Loucy (cell line): ENCODE measurements around the gene CCS.
"Not testable (repeated sequence)": the region's sequence is repeated elsewhere in the genome, so short reads cannot be mapped to it uniquely, and the experiment has no call there.

Experiments
- EZH2phosphoT487 ChIP-seq: fragments of 200-600 bp; IDR thresholded peaks from 2 replicates; pipeline ENCODE4 v1.6.1; 2018; ENCODE audit warnings: antibody characterized with exemption, mild to moderate bottlenecking, moderate library complexity, borderline replicate concordance
- TF ChIP-seq, protein P1 (sequence below): fragments of 200-600 bp; sonication (generic); conservative IDR thresholded peaks from 2 replicates; pipeline ENCODE4 v1.5.1; 2014; ENCODE audit warnings: mild to moderate bottlenecking, antibody characterized with exemption, low read length

DNA sequence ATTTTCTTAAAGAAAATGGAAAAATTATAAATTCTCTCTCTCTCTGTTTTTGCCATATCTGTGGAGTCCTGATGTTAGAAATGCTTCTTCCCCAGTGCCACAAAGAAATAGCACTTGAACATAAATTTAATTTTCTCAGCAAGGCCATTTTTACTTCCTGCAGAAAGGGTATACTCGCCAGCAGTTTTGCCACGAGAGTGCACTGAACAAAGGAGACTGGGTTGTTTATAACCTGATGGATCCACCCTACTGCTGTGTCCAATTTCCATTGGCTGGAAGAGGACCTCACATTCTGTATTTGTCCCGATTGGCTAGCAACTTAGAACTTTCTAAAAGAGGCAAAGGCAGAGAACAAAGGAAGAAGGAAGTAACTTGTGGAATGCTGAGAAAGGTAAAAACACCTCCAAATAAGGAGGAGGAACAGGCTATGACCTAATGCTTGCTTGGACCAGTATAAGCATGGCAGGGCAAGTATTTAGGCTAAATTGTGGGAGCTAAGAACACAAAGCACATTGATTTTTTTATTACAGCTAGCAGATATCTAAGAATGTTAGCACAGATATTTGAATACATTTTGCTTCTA is 10.3 kb upstream of the CCS start:
- TF ChIP-seq, protein P1, sequence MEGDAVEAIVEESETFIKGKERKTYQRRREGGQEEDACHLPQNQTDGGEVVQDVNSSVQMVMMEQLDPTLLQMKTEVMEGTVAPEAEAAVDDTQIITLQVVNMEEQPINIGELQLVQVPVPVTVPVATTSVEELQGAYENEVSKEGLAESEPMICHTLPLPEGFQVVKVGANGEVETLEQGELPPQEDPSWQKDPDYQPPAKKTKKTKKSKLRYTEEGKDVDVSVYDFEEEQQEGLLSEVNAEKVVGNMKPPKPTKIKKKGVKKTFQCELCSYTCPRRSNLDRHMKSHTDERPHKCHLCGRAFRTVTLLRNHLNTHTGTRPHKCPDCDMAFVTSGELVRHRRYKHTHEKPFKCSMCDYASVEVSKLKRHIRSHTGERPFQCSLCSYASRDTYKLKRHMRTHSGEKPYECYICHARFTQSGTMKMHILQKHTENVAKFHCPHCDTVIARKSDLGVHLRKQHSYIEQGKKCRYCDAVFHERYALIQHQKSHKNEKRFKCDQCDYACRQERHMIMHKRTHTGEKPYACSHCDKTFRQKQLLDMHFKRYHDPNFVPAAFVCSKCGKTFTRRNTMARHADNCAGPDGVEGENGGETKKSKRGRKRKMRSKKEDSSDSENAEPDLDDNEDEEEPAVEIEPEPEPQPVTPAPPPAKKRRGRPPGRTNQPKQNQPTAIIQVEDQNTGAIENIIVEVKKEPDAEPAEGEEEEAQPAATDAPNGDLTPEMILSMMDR, result not testable (repeated sequence)
- not testable (repeated sequence) for TF ChIP-seq EZH2phosphoT487
